ENCODE measurements around the gene SNRPB2. TPM values are rescaled to one million over a fixed set of nuclear protein-coding genes. Genes with fewer than 3 reads are reported as not detected.

SNRPB2 gene
- polyA plus RNA-seq, 1 donor (not counting 4 experiments of a cell fraction or from before 2014, with no cell fraction given): 75.8 TPM

DNA sequence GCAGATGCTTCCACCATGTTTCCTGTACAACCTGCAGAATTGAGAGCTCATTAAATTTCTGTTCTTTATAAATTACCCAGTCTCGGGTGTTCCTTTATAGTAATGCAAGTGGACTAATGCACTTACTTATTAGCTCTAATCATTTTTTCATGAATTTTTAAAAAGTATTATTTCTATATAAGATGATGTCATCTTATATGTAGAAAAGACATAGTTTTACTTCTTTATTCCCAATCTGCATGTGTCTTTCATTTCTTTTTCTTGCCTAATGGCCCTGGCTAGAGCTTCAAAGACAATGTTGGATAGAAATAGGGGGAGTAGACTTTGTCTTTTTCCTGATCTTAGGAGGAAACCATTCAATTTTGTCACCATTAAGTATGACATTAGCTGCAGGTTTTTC lies 46.1 kb downstream of the SNRPB2 start:
- DNase-seq (ENCODE audit: low read depth, low spot score): no peak
- no peak for TF ChIP-seq EZH2 (IDR thresholded peaks at IDR 0.05; ENCODE audit: low read length)
- TF ChIP-seq CTCF (optimal IDR thresholded peaks at IDR 0.05 in 1 of 3, IDR thresholded peaks at IDR 0.05 in 1 of 3, conservative IDR thresholded peaks at IDR 0.05 in 1 of 3; ENCODE audit: extremely low read depth in 1 of 3, insufficient read depth in 2 of 3, low read length in 3 of 3): no peak
- Histone ChIP-seq H3K9me1 (ENCODE audit: control insufficient read depth, extremely low read depth, insufficient read depth, low read length) (no peaks in the 10 kb centered on the region), H3K27me3 (ENCODE audit: control insufficient read depth, extremely low read depth, insufficient read depth, low read length) (no peaks in the 10 kb centered on the region), H3K4me3 (ENCODE audit: control insufficient read depth in 2 of 3, extremely low read depth in 1 of 3, insufficient read depth in 2 of 3, low read depth in 1 of 3, low read length in 3 of 3) (no peak overlapping the region), H3K9ac (ENCODE audit: control insufficient read depth, extremely low read depth, insufficient read depth, low read length) (no peak overlapping the region), H3K36me3 (ENCODE audit: control insufficient read depth in 2 of 2, extremely low read depth in 1 of 2, insufficient read depth in 2 of 2, low read length in 2 of 2) (no peaks in the 10 kb centered on the region), H3K4me1 (ENCODE audit: control insufficient read depth, extremely low read depth, insufficient read depth, low read length) (no peaks in the 10 kb centered on the region), H2AFZ (ENCODE audit: control insufficient read depth, low read length) (no peak overlapping the region), H3K4me2 (ENCODE audit: control insufficient read depth, extremely low read depth, insufficient read depth, low read depth, low read length) (no peak overlapping the region), H3K27ac (ENCODE audit: control insufficient read depth, insufficient read depth, low read length) (no peak overlapping the region), H3K79me2 (ENCODE audit: control insufficient read depth, insufficient read depth, low read length) (no peaks in the 10 kb centered on the region), H3K9me3 (ENCODE audit: control insufficient read depth, low read depth, low read length) (no peaks in the 10 kb centered on the region), H4K20me1 (ENCODE audit: control insufficient read depth, extremely low read depth, insufficient read depth, low read length) (no peaks in the 10 kb centered on the region)
- no peak for FAIRE-seq
- dilution Hi-C loops (cut with MboI; ENCODE audit: extremely low pct_ligation_motif_present, low sequenced_read_pairs): no loop called here

DNA sequence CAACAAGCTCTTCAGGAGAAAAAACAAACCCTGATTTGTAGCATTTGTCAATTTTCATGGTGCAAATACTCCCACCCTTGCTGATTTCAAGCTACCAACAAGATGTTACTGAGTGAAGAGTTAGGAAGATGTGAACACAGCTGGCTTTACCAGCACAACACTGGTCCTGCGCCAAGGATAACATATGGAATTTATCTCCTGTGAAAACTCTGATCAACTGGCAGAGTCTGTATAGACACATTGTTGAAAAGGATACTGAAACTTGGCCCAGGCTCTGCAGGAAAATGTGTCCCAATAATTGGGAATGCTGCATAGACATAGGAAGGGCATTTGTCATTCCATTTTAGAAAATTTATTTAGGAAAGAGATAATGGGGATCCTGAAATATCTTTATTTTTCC lies 47.3 kb downstream of the SNRPB2 start:
- Histone ChIP-seq H3K9ac (ENCODE audit: control insufficient read depth, extremely low read depth, insufficient read depth, low read length) (no peak overlapping the region), H3K79me2 (ENCODE audit: control insufficient read depth, insufficient read depth, low read length) (no peaks in the 10 kb centered on the region), H3K36me3 (ENCODE audit: control insufficient read depth in 2 of 2, extremely low read depth in 1 of 2, insufficient read depth in 2 of 2, low read length in 2 of 2) (no peaks in the 10 kb centered on the region), H3K9me1 (ENCODE audit: control insufficient read depth, extremely low read depth, insufficient read depth, low read length) (no peaks in the 10 kb centered on the region), H2AFZ (ENCODE audit: control insufficient read depth, low read length) (no peak overlapping the region), H3K9me3 (ENCODE audit: control insufficient read depth, low read depth, low read length) (no peaks in the 10 kb centered on the region), H3K27me3 (ENCODE audit: control insufficient read depth, extremely low read depth, insufficient read depth, low read length) (no peaks in the 10 kb centered on the region), H4K20me1 (ENCODE audit: control insufficient read depth, extremely low read depth, insufficient read depth, low read length) (no peaks in the 10 kb centered on the region), H3K4me1 (ENCODE audit: control insufficient read depth, extremely low read depth, insufficient read depth, low read length) (no peaks in the 10 kb centered on the region), H3K4me2 (ENCODE audit: control insufficient read depth, extremely low read depth, insufficient read depth, low read depth, low read length) (no peak overlapping the region), H3K27ac (ENCODE audit: control insufficient read depth, insufficient read depth, low read length) (no peak overlapping the region), H3K4me3 (ENCODE audit: control insufficient read depth in 2 of 3, extremely low read depth in 1 of 3, insufficient read depth in 2 of 3, low read depth in 1 of 3, low read length in 3 of 3) (no peak overlapping the region)
- FAIRE-seq: no peak
- DNase-seq (ENCODE audit: low read depth, low spot score): no peak
- no peak for TF ChIP-seq EZH2 (IDR thresholded peaks at IDR 0.05; ENCODE audit: low read length)
- TF ChIP-seq CTCF (optimal IDR thresholded peaks at IDR 0.05 in 1 of 3, IDR thresholded peaks at IDR 0.05 in 1 of 3, conservative IDR thresholded peaks at IDR 0.05 in 1 of 3; ENCODE audit: extremely low read depth in 1 of 3, insufficient read depth in 2 of 3, low read length in 3 of 3): no peak
- dilution Hi-C loops (cut with MboI; ENCODE audit: extremely low pct_ligation_motif_present, low sequenced_read_pairs): no loop called here

All from keratinocyte (primary cell).